Bronchial epithelial cell (primary cell): ENCODE results near the gene FER. TPM values are rescaled to one million over a fixed set of nuclear protein-coding genes. Genes with fewer than 3 reads are reported as not detected.

Experiments used
- DNase-seq: peaks from one replicate; pipeline ENCODE4 v3.0.0-alpha.2; 2010; ENCODE audit warnings: low read depth
- FAIRE-seq: peaks from 2 replicates; lab custom pipeline; 2011; peaks lifted over from hg19 to GRCh38; lab: Jason Lieb, UNC
- H3K27me3 ChIP-seq: 2 replicates; pipeline ENCODE4 v1.5.1; 2011; ENCODE audit warnings: low read length; ENCODE audit not compliant: control insufficient read depth, insufficient read depth
- H3K36me3 ChIP-seq: 2 replicates; pipeline ENCODE4 v1.5.1; 2011; ENCODE audit warnings: low read length; ENCODE audit not compliant: control insufficient read depth, insufficient read depth
- H3K4me3 ChIP-seq: 2 replicates; pipeline ENCODE4 v1.5.1; 2011; ENCODE audit warnings: mild to moderate bottlenecking, low read depth, low read length, control low read depth
- CTCF ChIP-seq: IDR thresholded peaks from 2 replicates; pipeline ENCODE4 v1.5.1; 2011; ENCODE audit warnings: mild to moderate bottlenecking, moderate library complexity, low read length, control low read depth, inconsistent platforms; ENCODE audit not compliant: insufficient read depth, severe bottlenecking
- total RNA-seq: library from RNA; depleted of rRNA; stranded (reverse); fragments of >200 nt; gene quantifications from 2 replicates; pipeline ENCODE4 v1.2.1, GENCODE V29; 2014

Gene FER
- total RNA-seq, 1 donor from 2014 or later, result 23.7 TPM

GRCh38 chr5:109191153-109191558, 443.5 kb downstream of the FER start:
- DNase-seq (peak; percentile 76), FAIRE-seq (no peak)

GRCh38 chr5:109192027-109192426, 444.3 kb downstream of the FER start:
- Histone ChIP-seq H3K4me3 (no peak overlapping the region), H3K27me3 (no peaks in the 10 kb centered on the region), H3K36me3 (no peaks in the 10 kb centered on the region)
- peak; percentile 1 for DNase-seq
- no peak for TF ChIP-seq CTCF
- FAIRE-seq, result no peak

More at GRCh38 chr5:109191153-109191558, 443.5 kb downstream of the FER start:
- no peak overlapping the region for H3K4me3 ChIP-seq
- no peaks in the 10 kb centered on the region for H3K36me3 ChIP-seq
- no peaks in the 10 kb centered on the region for H3K27me3 ChIP-seq
- no peak for TF ChIP-seq CTCF

DNA sequence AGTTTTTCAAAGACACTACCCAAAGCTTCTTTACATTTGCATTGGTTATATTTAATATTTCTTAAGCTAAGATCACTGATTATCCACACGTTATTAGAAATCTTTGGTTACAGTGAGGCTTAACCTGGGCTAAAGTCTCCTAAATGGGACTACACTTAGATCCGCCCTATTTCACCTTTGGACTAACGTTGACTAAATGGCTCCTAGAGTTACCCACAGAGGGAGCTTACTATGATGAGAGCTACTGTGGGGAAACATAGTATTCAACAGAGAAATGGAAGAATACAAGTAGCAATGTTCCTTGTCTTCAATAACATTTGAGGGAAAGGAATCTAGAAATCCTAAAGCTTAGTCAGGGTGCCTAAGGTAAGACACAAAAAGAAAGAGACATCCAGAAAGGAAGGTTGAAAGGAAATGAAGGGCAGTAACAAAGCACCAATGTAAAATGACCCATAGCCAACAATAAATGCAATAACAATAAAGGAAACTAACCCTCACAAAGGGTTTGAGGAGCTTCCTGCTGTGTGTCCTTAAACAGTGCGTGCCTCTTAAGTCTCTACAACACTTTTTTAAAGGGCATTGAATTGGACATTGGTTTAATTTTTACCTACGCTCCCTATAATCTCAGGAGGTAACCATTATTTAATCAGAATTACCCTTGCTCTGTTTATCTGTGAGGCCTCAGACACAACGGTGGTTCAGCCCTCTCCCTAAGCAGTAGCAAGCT, 445.0 kb downstream of the FER start:
- FAIRE-seq, result no peak
- no peak for TF ChIP-seq CTCF

DNA sequence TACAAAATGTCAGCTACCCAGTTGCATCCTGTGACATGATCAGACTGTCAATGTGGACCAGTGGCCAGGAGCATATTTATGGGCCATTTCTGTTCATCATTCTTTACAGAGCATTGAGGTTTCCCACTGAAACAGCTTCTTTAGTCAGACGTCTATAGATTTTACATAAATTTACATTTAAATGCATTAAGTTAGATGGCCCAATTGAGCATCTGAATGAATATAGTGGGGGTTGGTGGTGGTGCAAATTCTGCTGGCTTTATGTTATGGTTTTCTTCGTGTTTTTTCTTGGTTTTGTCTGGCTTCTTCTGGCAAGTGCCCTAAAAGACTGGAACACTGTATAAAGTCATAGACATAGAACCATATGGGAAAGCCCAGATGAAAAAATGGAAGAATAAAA, 448.0 kb downstream of the FER start:
- no peaks in the 10 kb centered on the region for H3K27me3 ChIP-seq
- FAIRE-seq (no peak), DNase-seq (no peak)
- no peak overlapping the region for H3K4me3 ChIP-seq
- TF ChIP-seq CTCF, result no peak
- H3K36me3 ChIP-seq, result no peaks in the 10 kb centered on the region

More for the DNA sequence above, 445.0 kb downstream of the FER start:
- no peaks in the 10 kb centered on the region for H3K27me3 ChIP-seq
- no peak overlapping the region for H3K4me3 ChIP-seq
- H3K36me3 ChIP-seq, result no peaks in the 10 kb centered on the region
- no peak for DNase-seq

DNA sequence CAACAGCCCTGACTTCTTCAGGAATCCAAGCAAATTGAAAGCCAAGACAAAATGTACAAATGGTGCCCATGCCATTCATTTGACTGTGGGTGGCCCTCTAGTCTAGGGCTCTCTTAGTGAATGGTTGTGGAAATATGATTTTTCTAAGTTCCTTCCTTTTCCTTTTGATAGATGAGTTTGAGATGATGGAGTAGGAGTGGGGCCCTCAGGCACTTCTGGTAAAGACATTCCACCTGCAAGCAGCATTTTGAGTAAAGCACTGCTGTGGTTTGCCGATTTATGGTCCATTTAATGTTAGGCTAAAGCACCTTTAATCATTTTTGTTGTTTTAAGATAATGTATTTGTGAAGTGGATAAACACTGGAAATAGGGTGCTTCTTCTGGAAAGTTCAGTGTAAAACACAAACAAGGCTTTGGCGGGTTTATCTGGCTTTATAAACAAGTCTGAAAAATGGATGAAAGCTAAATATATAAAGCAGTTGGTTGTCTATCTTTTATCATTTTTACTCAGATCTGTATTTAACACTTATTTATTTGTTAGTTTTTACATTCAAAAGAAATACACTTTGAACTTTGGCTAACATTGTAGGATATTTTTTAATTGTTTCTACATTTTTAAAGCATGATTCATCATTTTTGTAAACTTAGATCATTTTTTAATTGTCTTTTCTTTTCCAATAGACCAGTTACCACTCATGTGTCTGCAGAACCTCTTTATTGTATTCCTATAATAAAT, 448.6 kb downstream of the FER start:
- no peak for TF ChIP-seq CTCF
- Histone ChIP-seq H3K4me3 (no peak overlapping the region), H3K36me3 (no peaks in the 10 kb centered on the region), H3K27me3 (no peaks in the 10 kb centered on the region)
- DNase-seq, result peak; percentile 2
- FAIRE-seq, result no peak
